Astrocyte of the spinal cord (primary cell): ENCODE results near the gene PGLYRP2.
A peak's percentile ranks its signal among the peaks of the same experiment; 100 is the strongest.

Experiments used
- DNase-seq: peaks from one replicate; pipeline ENCODE4 v3.0.0; 2011; ENCODE audit warnings: low read depth, low spot score
- H3K4me3 ChIP-seq: 2 replicates; pipeline ENCODE4 v1.5.1; 2011; ENCODE audit warnings: low read depth, mild to moderate bottlenecking, low read length, moderate library complexity
- CTCF ChIP-seq: IDR thresholded peaks from 2 replicates; pipeline ENCODE4 v1.5.1; 2012; ENCODE audit warnings: low read depth, mild to moderate bottlenecking, low read length, inconsistent platforms
- in situ Hi-C: cut with HindIII; loops from 2 replicates; pipeline ENCODE4 v1.10.0; 2017; ENCODE audit warnings: low sequenced_read_pairs

PGLYRP2 gene

GRCh38 chr19:15471639-15472101, 7.6 kb downstream of the PGLYRP2 start:
- in situ Hi-C loops: no loop called here
- H3K4me3 ChIP-seq: no peak overlapping the region
- no peak for TF ChIP-seq CTCF
- DNase-seq: no peak

GRCh38 chr19:15469513-15470297, 9.6 kb downstream of the PGLYRP2 start:
- H3K4me3 ChIP-seq: no peak overlapping the region
- no peak for TF ChIP-seq CTCF
- no peak for DNase-seq
- in situ Hi-C loops: no loop called here

- no peak for TF ChIP-seq CTCF
- DNase-seq: no peak
- no peak overlapping the region for H3K4me3 ChIP-seq
- in situ Hi-C loops: no loop called here
These were observed 10.4 kb downstream of the PGLYRP2 start for GRCh38 chr19:15468675-15469512.

GRCh38 chr19:15467734-15468214, 11.5 kb downstream of the PGLYRP2 start:
- no peak for TF ChIP-seq CTCF
- in situ Hi-C loops: no loop called here
- DNase-seq: no peak
- no peak overlapping the region for H3K4me3 ChIP-seq

GRCh38 chr19:15466851-15467733, 12.2 kb downstream of the PGLYRP2 start:
- in situ Hi-C loops: no loop called here
- TF ChIP-seq CTCF: no peak
- H3K4me3 ChIP-seq: no peak overlapping the region
- DNase-seq: peak; percentile 44
